ENCODE results near the gene LIPC. TPM values are rescaled to one million over a fixed set of nuclear protein-coding genes. Genes with fewer than 3 reads are reported as not detected.

Gene LIPC
- total and polyA plus RNA-seq, 2 experiments from 2014 or later = not detected

DNA sequence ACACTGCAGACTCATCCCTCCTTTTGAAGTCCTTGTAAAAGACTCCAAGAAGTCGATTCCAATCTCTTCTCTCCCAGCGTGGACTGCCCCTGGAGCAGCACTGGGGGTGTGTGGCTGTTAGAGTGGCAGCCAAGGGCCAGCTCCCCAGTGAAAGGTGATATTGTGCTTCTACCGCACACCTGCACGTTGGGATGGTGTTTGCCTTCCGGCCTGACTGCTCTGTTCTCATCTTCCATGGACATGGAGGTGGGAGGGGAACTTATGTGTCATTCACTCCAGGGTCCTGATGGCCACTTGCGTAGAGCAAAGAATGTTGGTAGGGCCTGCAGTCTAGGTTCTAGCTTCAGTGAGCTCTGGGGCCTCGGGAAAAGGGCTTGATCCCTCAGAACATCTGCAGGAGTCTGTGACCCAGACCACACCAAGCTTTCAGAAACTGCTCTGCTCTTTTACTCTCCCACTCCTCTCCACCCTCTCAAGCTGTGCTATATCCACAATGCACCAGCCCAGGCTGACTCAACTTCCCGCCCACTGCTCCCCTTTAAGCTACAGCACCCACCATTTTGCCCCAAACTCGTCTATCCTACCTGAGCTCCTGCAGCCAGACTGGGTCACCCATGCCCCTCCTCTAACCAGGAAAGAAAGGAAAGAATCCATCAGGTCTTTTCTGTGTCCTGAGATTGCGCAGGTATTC lies 31.3 kb downstream of the LIPC start:
- Histone ChIP-seq H3K4me1 (ENCODE audit: insufficient read depth) (no peaks in the 10 kb centered on the region), H3K27ac (ENCODE audit: low read depth) (no peak overlapping the region), H3F3A (replicated peaks; ENCODE audit: low read depth) (no peaks in the 10 kb centered on the region), H3K27me3 (ENCODE audit: insufficient read depth) (no peaks in the 10 kb centered on the region), H2AFZ (no peak overlapping the region), H3K9me2 (ENCODE audit: insufficient read depth) (0 out of 2 replicates have a peak, but pooled peaks cover 5% of the 10 kb centered on the region), H3K36me3 (ENCODE audit: insufficient read depth) (no peaks in the 10 kb centered on the region), H3K79me2 (replicated peaks; ENCODE audit: insufficient read depth) (no peaks in the 10 kb centered on the region), H3K4me2 (no peak overlapping the region), H3K4me3 (no peak overlapping the region), H4K20me1 (replicated peaks; ENCODE audit: insufficient read depth) (no peaks in the 10 kb centered on the region)
- TF ChIP-seq ZNF114 (CRISPR knock-in tag; IDR thresholded peaks at IDR 0.05) = no peak
- no peak for TF ChIP-seq ZNF331 (CRISPR knock-in tag; IDR thresholded peaks at IDR 0.05; ENCODE audit: low read depth)
- TF ChIP-seq ETS1 (IDR thresholded peaks at IDR 0.05) = no peak
- TF ChIP-seq, protein P1, sequence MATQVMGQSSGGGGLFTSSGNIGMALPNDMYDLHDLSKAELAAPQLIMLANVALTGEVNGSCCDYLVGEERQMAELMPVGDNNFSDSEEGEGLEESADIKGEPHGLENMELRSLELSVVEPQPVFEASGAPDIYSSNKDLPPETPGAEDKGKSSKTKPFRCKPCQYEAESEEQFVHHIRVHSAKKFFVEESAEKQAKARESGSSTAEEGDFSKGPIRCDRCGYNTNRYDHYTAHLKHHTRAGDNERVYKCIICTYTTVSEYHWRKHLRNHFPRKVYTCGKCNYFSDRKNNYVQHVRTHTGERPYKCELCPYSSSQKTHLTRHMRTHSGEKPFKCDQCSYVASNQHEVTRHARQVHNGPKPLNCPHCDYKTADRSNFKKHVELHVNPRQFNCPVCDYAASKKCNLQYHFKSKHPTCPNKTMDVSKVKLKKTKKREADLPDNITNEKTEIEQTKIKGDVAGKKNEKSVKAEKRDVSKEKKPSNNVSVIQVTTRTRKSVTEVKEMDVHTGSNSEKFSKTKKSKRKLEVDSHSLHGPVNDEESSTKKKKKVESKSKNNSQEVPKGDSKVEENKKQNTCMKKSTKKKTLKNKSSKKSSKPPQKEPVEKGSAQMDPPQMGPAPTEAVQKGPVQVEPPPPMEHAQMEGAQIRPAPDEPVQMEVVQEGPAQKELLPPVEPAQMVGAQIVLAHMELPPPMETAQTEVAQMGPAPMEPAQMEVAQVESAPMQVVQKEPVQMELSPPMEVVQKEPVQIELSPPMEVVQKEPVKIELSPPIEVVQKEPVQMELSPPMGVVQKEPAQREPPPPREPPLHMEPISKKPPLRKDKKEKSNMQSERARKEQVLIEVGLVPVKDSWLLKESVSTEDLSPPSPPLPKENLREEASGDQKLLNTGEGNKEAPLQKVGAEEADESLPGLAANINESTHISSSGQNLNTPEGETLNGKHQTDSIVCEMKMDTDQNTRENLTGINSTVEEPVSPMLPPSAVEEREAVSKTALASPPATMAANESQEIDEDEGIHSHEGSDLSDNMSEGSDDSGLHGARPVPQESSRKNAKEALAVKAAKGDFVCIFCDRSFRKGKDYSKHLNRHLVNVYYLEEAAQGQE (IDR thresholded peaks at IDR 0.05; ENCODE audit: unreplicated experiment) = no peak
- no peak for TF ChIP-seq EZH2 (IDR thresholded peaks at IDR 0.05; ENCODE audit: low read depth, unreplicated experiment)
- TF ChIP-seq JUNB (IDR thresholded peaks at IDR 0.05; ENCODE audit: unreplicated experiment) = no peak
- no peak for TF ChIP-seq STAT1 (IDR thresholded peaks at IDR 0.05; ENCODE audit: unreplicated experiment)
- TF ChIP-seq, protein P2, sequence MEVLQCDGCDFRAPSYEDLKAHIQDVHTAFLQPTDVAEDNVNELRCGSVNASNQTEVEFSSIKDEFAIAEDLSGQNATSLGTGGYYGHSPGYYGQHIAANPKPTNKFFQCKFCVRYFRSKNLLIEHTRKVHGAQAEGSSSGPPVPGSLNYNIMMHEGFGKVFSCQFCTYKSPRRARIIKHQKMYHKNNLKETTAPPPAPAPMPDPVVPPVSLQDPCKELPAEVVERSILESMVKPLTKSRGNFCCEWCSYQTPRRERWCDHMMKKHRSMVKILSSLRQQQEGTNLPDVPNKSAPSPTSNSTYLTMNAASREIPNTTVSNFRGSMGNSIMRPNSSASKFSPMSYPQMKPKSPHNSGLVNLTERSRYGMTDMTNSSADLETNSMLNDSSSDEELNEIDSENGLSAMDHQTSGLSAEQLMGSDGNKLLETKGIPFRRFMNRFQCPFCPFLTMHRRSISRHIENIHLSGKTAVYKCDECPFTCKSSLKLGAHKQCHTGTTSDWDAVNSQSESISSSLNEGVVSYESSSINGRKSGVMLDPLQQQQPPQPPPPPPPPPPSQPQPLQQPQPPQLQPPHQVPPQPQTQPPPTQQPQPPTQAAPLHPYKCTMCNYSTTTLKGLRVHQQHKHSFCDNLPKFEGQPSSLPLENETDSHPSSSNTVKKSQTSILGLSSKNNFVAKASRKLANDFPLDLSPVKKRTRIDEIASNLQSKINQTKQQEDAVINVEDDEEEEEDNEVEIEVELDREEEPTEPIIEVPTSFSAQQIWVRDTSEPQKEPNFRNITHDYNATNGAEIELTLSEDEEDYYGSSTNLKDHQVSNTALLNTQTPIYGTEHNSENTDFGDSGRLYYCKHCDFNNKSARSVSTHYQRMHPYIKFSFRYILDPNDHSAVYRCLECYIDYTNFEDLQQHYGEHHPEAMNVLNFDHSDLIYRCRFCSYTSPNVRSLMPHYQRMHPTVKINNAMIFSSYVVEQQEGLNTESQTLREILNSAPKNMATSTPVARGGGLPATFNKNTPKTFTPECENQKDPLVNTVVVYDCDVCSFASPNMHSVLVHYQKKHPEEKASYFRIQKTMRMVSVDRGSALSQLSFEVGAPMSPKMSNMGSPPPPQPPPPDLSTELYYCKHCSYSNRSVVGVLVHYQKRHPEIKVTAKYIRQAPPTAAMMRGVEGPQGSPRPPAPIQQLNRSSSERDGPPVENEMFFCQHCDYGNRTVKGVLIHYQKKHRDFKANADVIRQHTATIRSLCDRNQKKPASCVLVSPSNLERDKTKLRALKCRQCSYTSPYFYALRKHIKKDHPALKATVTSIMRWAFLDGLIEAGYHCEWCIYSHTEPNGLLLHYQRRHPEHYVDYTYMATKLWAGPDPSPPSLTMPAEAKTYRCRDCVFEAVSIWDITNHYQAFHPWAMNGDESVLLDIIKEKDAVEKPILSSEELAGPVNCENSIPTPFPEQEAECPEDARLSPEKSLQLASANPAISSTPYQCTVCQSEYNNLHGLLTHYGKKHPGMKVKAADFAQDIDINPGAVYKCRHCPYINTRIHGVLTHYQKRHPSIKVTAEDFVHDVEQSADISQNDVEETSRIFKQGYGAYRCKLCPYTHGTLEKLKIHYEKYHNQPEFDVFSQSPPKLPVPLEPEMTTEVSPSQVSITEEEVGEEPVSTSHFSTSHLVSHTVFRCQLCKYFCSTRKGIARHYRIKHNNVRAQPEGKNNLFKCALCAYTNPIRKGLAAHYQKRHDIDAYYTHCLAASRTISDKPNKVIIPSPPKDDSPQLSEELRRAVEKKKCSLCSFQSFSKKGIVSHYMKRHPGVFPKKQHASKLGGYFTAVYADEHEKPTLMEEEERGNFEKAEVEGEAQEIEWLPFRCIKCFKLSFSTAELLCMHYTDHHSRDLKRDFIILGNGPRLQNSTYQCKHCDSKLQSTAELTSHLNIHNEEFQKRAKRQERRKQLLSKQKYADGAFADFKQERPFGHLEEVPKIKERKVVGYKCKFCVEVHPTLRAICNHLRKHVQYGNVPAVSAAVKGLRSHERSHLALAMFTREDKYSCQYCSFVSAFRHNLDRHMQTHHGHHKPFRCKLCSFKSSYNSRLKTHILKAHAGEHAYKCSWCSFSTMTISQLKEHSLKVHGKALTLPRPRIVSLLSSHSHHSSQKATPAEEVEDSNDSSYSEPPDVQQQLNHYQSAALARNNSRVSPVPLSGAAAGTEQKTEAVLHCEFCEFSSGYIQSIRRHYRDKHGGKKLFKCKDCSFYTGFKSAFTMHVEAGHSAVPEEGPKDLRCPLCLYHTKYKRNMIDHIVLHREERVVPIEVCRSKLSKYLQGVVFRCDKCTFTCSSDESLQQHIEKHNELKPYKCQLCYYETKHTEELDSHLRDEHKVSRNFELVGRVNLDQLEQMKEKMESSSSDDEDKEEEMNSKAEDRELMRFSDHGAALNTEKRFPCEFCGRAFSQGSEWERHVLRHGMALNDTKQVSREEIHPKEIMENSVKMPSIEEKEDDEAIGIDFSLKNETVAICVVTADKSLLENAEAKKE (CRISPR knock-in tag; IDR thresholded peaks at IDR 0.05) = no peak
- no peaks in the 10 kb centered on the region; the same call in 2 of the 3 replicates for H3K4me1 Mint-ChIP-seq
- no peaks in the 10 kb centered on the region for H3K9me3 Mint-ChIP-seq
- H3K27ac Mint-ChIP-seq = no peak overlapping the region
- peaks cover 13% of the 10 kb centered on the region for H3K27me3 Mint-ChIP-seq (ENCODE audit: insufficient read depth, low read depth, poor library complexity)
- H3K36me3 Mint-ChIP-seq (ENCODE audit: low read depth) = no peaks in the 10 kb centered on the region
- H3K4me3 Mint-ChIP-seq = no peak overlapping the region
- DNase-seq (ENCODE audit: low spot score) (no peak), ATAC-seq (no peak)
